Measurements from ENCODE around the gene SFTPB.

DNA sequence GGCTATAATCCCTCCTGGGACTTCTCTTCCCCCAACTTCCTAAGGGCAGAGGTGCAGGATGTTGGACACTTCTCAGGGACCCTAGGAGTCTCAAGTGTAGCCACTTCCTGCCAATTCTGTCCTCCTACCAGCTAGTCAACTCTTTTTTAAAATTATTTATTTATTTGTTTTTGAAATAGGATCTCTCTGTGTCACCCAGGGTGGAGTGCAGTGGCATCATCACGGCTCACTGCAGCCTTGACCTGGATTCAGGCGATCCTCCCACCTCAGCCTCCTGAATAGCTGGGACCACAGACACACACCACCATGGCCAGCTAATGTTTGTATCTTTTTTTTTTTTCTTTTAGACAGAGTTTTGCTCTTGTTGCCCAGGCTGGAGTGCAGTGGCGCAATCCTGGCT lies 11.5 kb downstream of the SFTPB start:
- TF ChIP-seq CTCF (IDR thresholded peaks at IDR 0.05) (no peak), POLR2A (IDR thresholded peaks at IDR 0.05) (no peak)
